ENCODE measurements around the gene ARHGAP23.

ARHGAP23 gene

GRCh38 chr17:38421171-38421841, 7.0 kb upstream of the ARHGAP23 start:
- Histone ChIP-seq H3K4me1 (ENCODE audit: control insufficient read depth, insufficient read depth, low read length) (peaks cover 24% of the 10 kb centered on the region), H3K36me3 (ENCODE audit: control insufficient read depth, insufficient read depth, low read length) (no peaks in the 10 kb centered on the region; the same call in 1 of the 2 replicates), H3K9me3 (ENCODE audit: control insufficient read depth, insufficient read depth, low read length) (no peaks in the 10 kb centered on the region), H3K27ac (ENCODE audit: low read length) (no peak overlapping the region), H3K27me3 (ENCODE audit: control insufficient read depth, insufficient read depth, low read length) (no peaks in the 10 kb centered on the region; the same call in 1 of the 2 replicates), H3K4me3 (ENCODE audit: low read length) (no peak overlapping the region)
- DNase-seq (ENCODE audit: low read depth, low spot score), result no peak
- no CpG with 5 or more reads among the region's 14 CpGs for WGBS (ENCODE audit: insufficient coverage, insufficient read length)

DNA sequence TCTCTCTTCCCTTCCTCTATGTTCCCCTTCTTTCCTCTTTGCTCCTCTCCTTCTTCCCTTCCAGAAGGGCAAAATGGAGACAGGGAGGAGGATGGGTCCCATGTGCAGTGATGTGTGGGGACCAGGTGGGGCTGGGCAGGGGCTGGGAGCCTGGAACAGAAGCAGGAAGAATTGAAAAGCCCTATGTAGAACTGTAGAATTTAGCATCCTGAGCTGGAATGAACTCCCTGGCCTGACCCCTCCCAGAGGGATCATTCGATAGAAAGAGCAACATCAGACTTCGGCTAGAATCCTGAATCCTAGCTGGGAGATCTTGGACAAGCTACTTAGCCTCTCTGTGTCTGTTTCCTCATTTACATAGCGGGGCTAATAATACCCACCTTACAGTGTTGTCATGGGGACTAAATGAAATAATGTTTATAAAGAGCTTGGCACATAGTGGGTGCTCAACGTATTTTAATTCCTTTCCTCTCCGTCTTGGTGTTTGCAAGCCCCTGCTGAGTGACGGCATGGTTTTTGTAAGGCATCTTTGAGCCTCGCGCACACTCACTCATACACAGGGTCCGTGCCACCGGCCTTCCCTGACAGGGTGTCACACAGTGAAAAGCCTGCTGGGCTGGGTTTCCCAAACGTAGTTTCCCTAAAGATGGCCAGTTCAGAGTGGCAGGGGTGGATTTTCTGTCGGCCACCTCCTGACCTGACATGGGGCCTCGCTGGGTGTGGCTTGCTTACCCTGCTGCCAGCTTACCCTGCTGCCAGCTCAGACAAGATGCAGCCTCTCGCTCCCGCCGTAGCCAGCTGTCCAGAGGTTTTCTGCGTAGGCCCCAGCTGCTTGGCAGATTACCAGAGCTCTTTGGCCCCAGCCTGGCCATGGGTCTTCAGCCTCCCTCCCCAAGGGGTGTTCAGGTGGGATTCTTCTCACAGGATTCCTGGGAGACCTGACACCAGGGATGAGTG, 6.1 kb upstream of the ARHGAP23 start:
- no peak for DNase-seq (ENCODE audit: low read depth, low spot score)
- peaks cover 20% of the 10 kb centered on the region for H3K4me1 ChIP-seq (ENCODE audit: control insufficient read depth, insufficient read depth, low read length)
- H3K9me3 ChIP-seq (ENCODE audit: control insufficient read depth, insufficient read depth, low read length), result no peaks in the 10 kb centered on the region
- H3K36me3 ChIP-seq (ENCODE audit: control insufficient read depth, insufficient read depth, low read length), result no peaks in the 10 kb centered on the region; the same call in 1 of the 2 replicates
- H3K27me3 ChIP-seq (ENCODE audit: control insufficient read depth, insufficient read depth, low read length), result no peaks in the 10 kb centered on the region; the same call in 1 of the 2 replicates
- H3K27ac ChIP-seq (ENCODE audit: low read length), result no peak overlapping the region
- no peak overlapping the region for H3K4me3 ChIP-seq (ENCODE audit: low read length)
- WGBS (ENCODE audit: insufficient coverage, insufficient read length), result no CpG with 5 or more reads among the region's 17 CpGs

DNA sequence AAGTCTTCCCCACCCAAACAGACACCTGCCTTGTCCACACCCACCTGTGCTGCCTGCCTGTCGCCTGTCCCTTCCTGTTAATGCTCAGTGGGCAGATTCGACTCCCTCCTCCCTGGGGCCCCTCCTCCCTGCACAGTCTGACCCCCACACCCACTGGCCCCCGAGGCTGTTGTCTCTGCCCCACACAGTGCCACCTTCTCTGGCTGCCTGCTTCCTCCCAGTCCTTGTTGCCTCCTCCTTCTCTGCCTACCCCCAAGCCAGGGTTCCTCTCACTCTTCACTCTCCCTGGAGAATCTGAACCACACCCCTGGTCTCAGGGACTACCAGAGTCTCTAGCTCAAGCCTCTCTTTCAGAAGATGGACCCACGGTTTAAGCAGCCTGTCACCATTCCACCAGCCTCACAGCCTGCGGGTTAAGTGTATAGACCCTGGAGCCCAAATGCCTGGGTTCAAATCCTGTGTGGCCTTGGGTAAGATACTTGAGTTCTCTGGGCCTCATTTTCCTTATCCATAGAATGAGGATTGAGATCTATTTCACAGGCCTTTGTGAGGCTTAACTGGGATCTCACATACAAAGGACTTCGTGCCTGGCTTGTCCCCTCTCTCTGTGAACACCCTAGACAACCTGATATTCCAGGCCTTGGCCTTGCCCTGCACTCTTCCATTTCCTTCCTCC, 3.8 kb upstream of the ARHGAP23 start:
- WGBS (ENCODE audit: insufficient coverage, insufficient read length), result no CpG with 5 or more reads among the region's 6 CpGs
- Histone ChIP-seq H3K36me3 (ENCODE audit: control insufficient read depth, insufficient read depth, low read length) (no peaks in the 10 kb centered on the region), H3K9me3 (ENCODE audit: control insufficient read depth, insufficient read depth, low read length) (no peaks in the 10 kb centered on the region), H3K27ac (ENCODE audit: low read length) (no peak overlapping the region), H3K4me3 (ENCODE audit: low read length) (no peak overlapping the region), H3K4me1 (ENCODE audit: control insufficient read depth, insufficient read depth, low read length) (peaks cover 22% of the 10 kb centered on the region), H3K27me3 (ENCODE audit: control insufficient read depth, insufficient read depth, low read length) (no peaks in the 10 kb centered on the region)
- DNase-seq (ENCODE audit: low read depth, low spot score), result no peak

- DNase-seq (ENCODE audit: low read depth, low spot score), result no peak
- Histone ChIP-seq H3K4me1 (ENCODE audit: control insufficient read depth, insufficient read depth, low read length) (peaks cover 24% of the 10 kb centered on the region), H3K27ac (ENCODE audit: low read length) (no peak overlapping the region), H3K27me3 (ENCODE audit: control insufficient read depth, insufficient read depth, low read length) (no peaks in the 10 kb centered on the region), H3K9me3 (ENCODE audit: control insufficient read depth, insufficient read depth, low read length) (no peaks in the 10 kb centered on the region), H3K4me3 (ENCODE audit: low read length) (no peak overlapping the region), H3K36me3 (ENCODE audit: control insufficient read depth, insufficient read depth, low read length) (no peaks in the 10 kb centered on the region)
- no CpG with 5 or more reads among the region's 13 CpGs for WGBS (ENCODE audit: insufficient coverage, insufficient read length)
Observed at GRCh38 chr17:38425031-38425430, 3.2 kb upstream of the ARHGAP23 start.

GRCh38 chr17:38425744-38426143, 2.5 kb upstream of the ARHGAP23 start:
- Histone ChIP-seq H3K27me3 (ENCODE audit: control insufficient read depth, insufficient read depth, low read length) (no peaks in the 10 kb centered on the region), H3K36me3 (ENCODE audit: control insufficient read depth, insufficient read depth, low read length) (no peaks in the 10 kb centered on the region), H3K4me1 (ENCODE audit: control insufficient read depth, insufficient read depth, low read length) (peaks cover 22% of the 10 kb centered on the region), H3K9me3 (ENCODE audit: control insufficient read depth, insufficient read depth, low read length) (no peaks in the 10 kb centered on the region), H3K27ac (ENCODE audit: low read length) (no peak overlapping the region), H3K4me3 (ENCODE audit: low read length) (no peak overlapping the region)
- WGBS (ENCODE audit: insufficient coverage, insufficient read length), result no CpG with 5 or more reads among the region's 9 CpGs
- no peak for DNase-seq (ENCODE audit: low read depth, low spot score)

- no peaks in the 10 kb centered on the region for H3K9me3 ChIP-seq (ENCODE audit: control insufficient read depth, insufficient read depth, low read length)
- no peaks in the 10 kb centered on the region for H3K36me3 ChIP-seq (ENCODE audit: control insufficient read depth, insufficient read depth, low read length)
- H3K27ac ChIP-seq (ENCODE audit: low read length), result no peak overlapping the region
- peaks cover 21% of the 10 kb centered on the region for H3K4me1 ChIP-seq (ENCODE audit: control insufficient read depth, insufficient read depth, low read length)
- no peaks in the 10 kb centered on the region for H3K27me3 ChIP-seq (ENCODE audit: control insufficient read depth, insufficient read depth, low read length)
- H3K4me3 ChIP-seq (ENCODE audit: low read length), result no peak overlapping the region
- DNase-seq (ENCODE audit: low read depth, low spot score), result no peak
Observed at GRCh38 chr17:38426441-38426840, 1.8 kb upstream of the ARHGAP23 start.

GRCh38 chr17:38427160-38427949, 909 bp upstream of the ARHGAP23 start:
- DNase-seq (ENCODE audit: low read depth, low spot score), result no peak
- no peak overlapping the region for H3K27ac ChIP-seq (ENCODE audit: low read length)
- peaks cover 17% of the 10 kb centered on the region for H3K4me1 ChIP-seq (ENCODE audit: control insufficient read depth, insufficient read depth, low read length)
- H3K4me3 ChIP-seq (ENCODE audit: low read length), result peak overlapping the region; percentile 42; the same call in 1 of the 2 replicates
- H3K9me3 ChIP-seq (ENCODE audit: control insufficient read depth, insufficient read depth, low read length), result no peaks in the 10 kb centered on the region
- WGBS (ENCODE audit: insufficient coverage, insufficient read length), result no CpG with 5 or more reads among the region's 7 CpGs
- H3K36me3 ChIP-seq (ENCODE audit: control insufficient read depth, insufficient read depth, low read length), result no peaks in the 10 kb centered on the region
- no peaks in the 10 kb centered on the region for H3K27me3 ChIP-seq (ENCODE audit: control insufficient read depth, insufficient read depth, low read length)

- no peaks in the 10 kb centered on the region for H3K9me3 ChIP-seq (ENCODE audit: control insufficient read depth, insufficient read depth, low read length)
- H3K4me1 ChIP-seq (ENCODE audit: control insufficient read depth, insufficient read depth, low read length), result peaks cover 16% of the 10 kb centered on the region
- H3K36me3 ChIP-seq (ENCODE audit: control insufficient read depth, insufficient read depth, low read length), result no peaks in the 10 kb centered on the region
- no CpG with 5 or more reads among the region's 56 CpGs for WGBS (ENCODE audit: insufficient coverage, insufficient read length)
- no peak for DNase-seq (ENCODE audit: low read depth, low spot score)
- peak overlapping the region; percentile 50 for H3K4me3 ChIP-seq (ENCODE audit: low read length)
- H3K27ac ChIP-seq (ENCODE audit: low read length), result no peak overlapping the region
- H3K27me3 ChIP-seq (ENCODE audit: control insufficient read depth, insufficient read depth, low read length), result no peaks in the 10 kb centered on the region
Observed at GRCh38 chr17:38428643-38429371, 543 bp downstream of the ARHGAP23 start.

GRCh38 chr17:38429476-38430100, 1.3 kb downstream of the ARHGAP23 start:
- H3K4me3 ChIP-seq (ENCODE audit: low read length), result peak overlapping the region; percentile 50; the same call in 1 of the 2 replicates
- peaks cover 19% of the 10 kb centered on the region for H3K4me1 ChIP-seq (ENCODE audit: control insufficient read depth, insufficient read depth, low read length)
- H3K9me3 ChIP-seq (ENCODE audit: control insufficient read depth, insufficient read depth, low read length), result no peaks in the 10 kb centered on the region
- WGBS (ENCODE audit: insufficient coverage, insufficient read length), result no CpG with 5 or more reads among the region's 9 CpGs
- no peaks in the 10 kb centered on the region for H3K27me3 ChIP-seq (ENCODE audit: control insufficient read depth, insufficient read depth, low read length)
- no peak for DNase-seq (ENCODE audit: low read depth, low spot score)
- H3K36me3 ChIP-seq (ENCODE audit: control insufficient read depth, insufficient read depth, low read length), result no peaks in the 10 kb centered on the region
- H3K27ac ChIP-seq (ENCODE audit: low read length), result no peak overlapping the region
